AG08395 (cell line): ENCODE measurements around the gene FAM185A.
"Not testable (repeated sequence)": the region's sequence is repeated elsewhere in the genome, so short reads cannot be mapped to it uniquely, and the experiment has no call there.

Source experiments
- DNase-seq: peaks from one replicate; pipeline ENCODE4 v3.0.0; 2012; ENCODE audit warnings: mixed read lengths, low spot score

FAM185A gene

DNA sequence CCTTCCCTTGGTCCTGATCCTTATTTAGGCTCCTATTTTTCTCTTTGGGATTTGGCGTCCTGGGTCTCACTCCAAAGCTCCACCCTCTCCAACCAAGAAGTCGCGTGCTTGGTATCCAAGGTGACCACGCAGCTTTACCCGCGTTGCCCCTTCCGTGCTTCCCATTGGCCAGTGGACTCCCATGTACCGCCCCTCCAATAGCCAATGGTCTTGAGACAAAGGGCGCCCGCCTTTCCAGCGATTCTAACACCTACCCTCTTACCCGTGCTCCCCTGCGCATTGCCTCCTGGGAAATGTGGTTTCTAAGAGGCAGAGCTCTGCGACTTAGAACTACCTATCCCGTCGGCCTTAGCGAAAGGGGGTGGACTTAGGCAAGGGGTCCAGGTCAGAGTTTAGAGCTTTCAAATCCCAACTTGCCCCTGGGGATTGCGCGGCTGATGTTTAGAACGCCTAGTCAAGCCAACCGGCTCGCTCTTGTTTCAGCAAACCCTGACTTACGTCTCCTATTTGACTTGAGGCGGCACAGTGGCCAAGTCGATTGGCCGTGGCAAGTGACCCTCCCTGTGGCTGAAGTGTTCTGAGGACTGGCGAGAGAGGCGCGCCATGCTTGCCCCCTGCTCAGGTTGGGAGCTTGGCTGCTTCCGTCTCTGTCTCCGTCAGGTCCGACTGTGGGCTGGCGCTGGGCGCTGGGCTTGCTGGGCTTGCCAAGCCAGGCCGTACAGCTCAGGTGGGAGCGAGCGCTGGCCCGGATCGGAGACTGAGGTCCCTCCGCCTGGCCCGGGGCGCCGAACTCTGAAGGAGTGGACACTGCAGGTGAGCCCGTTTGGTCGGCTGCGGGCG, at the start of gene FAM185A:
Gene FAM185A, plus strand, starts transcription at position 395 of the 840 bp plus-strand sequence. Its CDS starts 209 bp downstream, at position 604.
- peak; percentile 96 for DNase-seq

DNA sequence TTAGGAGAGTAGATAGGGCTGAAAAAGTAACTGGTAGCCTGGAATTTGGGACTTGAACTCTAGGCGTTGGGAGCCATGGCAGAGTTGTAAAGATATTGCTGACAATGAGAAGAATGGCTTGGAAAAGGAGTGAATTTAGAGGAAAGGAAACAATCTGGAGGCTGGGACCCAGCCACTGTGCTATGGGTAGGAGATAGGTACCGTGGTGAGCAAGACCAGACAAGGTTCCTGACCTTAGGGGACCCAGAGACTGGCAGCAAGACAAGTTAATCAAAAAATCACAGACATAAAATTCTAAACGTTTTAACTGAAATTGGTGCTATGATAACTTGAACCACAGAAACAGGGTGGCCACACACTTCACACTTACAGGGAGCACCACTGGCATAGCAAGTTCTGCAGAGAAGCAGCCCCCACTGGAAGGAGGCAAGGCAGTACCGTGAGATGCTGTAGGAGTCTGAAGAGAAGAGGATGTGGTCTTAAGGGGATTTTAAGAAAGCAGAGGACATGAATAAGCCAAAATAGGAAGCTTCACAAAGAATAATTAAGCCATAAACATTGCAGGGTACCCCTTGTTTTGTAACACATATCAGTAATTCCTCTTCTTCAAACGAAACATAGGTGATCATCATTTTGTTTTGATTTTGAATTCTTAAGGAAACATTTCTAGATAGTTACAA, 35.6 kb upstream of the FAM185A start:
- DNase-seq = not testable (repeated sequence)

DNA sequence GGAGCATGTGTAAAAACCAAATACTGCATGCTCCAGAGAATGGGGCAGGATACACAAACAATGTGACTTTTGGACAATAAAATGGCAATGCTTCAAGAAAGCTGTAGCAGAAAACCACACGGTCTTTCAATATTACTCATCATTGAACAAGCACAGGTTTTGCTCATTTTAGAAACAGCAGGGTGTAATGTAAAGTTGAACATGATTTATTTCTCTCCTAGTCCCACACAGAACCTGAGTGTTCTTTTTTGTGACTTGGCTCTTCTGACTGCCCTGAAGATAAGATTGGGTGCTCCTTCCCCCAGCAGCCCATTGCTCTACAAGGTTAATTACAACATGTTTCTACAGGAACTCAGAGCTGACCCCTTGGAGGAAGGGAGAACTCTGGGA, 35.1 kb upstream of the FAM185A start:
- not testable (repeated sequence) for DNase-seq

DNA sequence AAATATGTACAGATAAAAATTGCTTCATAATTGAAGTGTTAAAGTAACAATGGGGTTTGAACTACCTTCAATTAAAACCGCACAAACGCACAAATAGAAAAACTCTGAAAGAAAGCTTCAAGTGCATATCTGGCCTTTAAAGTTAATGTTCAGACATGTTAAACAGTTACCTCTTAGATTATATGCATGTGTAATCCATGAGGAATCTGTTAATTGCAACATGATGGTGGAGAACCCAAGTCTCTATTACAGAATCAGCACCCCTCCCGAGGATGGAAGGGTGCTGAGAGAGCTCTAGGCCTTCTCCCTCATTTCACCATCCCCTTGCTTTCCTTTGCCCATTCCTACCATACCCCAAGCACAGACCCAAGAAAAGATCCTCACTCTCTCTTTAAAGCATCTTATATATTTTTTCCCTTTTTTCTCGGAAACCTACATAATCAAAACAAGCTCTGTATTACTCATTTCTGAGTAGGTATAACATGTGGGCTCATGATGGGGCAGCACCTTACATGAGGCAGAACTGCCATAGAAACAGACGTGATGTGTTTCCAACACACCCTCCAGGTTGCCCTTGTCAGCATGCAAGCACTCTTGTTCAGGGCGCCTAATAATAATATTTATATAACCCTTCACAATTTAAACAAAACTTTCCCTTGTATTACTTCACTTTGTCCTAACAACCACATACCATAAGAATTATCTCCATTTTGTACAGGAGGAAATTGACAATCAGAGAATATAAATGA, 33.9 kb upstream of the FAM185A start:
- DNase-seq = not testable (repeated sequence)

DNA sequence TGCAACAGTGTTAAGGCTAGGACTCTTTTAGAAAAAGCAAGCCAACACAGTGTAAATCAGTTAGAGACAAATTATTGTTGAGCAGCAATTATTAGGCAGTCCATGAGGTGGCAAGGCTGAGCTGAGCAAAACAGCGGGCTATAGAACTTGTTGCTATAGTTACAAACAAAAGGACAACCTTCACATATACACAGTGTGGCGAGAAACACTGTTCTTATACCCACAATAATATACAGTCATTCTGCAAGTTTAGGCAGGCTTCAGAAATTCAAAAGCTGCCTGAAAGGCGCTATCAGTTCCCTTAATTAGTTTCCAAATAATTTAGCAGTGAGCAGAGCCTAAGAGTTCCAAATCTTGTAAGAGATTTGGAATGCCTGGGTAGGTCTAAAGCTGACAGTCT, 33.1 kb upstream of the FAM185A start:
- DNase-seq = not testable (repeated sequence)

DNA sequence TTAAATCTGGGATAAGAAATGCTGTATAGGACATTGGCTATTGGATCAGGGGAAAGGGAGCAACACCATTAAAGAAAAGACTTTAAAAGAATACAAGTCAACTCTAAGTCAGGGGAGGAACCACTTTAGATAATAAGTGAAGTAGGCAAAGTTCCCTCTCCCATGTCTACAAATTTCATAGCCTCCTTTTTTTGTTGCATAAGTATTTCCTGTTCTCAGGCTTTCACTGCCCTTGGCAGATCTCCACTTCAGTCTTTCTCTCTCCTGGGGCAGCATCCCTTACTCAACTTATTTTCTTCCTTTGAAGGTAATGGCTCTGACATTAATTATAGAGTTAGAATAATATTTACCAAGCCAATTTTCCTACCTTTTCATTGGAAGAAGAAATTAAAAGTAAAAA, 30.3 kb upstream of the FAM185A start:
- DNase-seq = not testable (repeated sequence)

DNA sequence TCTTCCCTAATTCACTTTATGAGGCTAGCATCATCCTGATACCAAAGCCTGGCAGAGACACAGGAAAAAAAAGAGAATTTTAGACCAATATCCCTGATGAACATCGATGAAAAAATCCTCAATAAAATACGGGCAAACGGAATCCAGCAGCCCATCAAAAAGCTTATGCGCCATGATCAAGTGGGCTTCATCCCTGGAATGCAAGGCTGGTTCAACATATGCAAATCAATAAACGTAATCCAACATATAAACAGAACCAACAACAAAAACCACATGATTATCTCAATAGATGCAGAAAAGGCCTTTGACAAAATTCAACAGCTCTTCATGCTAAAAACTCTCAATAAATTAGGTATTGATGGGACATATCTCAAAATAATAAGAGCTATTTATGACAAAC, 22.6 kb upstream of the FAM185A start:
- not testable (repeated sequence) for DNase-seq

DNA sequence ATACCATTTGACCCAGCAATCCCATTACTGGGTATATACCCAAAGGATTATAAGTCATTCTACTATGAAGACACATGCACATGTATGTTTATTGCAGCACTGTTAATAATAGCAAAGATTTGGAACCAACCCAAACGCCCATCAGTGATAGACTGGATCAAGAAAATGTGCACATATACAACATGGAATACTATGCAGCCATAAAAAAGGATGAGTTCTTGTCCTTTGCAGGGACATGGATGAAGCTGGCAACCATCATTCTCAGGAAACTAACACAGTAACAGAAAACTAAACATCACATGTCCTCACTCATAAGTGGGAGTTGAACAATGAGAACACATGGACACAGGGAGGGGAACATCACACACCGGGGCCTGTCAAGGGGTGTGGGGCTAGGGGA, 19.1 kb upstream of the FAM185A start:
- not testable (repeated sequence) for DNase-seq

DNA sequence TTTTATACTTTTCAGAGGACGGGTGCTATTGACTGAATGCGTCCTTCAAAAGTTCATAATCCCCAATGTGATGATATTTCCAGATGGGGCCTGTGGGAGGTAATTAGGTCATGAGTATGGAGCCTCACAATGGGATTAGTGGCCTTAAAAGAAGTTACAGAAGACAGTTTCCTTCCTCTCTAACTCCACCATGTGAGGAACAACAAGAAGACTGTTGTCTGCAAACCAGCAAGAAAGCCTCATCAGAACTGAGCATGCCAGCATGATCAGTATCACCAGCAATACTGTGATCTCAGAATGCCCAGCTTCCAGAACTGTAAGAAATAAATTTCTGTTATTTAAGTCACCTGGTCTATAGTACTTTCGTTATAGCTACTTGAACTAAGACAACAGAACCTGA, 18.4 kb upstream of the FAM185A start:
- not testable (repeated sequence) for DNase-seq

DNA sequence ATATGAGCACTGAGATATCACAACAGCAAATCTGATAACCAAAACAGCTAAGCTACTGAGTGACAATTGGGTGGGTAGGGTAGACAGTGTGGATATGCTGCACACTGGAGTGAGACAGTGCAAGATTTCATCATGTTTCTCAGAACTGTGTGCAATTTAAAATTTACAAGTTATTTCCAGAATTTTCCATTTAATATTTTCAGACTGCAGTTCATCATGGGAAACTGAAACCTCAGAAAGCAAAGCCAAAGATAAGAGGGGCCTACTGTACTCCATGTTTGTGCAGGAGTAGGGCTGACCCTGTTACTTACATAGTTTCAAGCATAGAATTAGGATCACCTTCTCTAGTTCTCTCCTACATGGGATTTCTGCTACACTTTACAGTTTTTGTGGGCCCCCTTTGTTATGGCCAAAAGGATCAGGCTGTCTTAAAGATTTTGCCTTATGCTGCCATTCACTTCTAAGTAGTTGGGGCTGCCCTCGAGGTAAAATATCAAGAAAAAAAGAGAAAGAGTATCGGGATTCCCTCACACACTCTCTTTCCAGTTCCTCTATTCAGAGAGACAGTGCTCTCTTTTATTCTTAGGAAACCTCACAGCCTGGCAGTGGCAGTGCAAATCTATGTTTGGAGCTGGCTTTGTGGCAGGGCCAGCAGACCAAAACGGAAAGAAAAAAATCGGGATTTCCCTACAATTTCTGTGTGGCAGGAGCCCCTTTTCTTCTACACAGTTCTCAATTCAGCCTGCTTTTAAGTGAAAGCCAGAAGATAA, 6.6 kb upstream of the FAM185A start:
- not testable (repeated sequence) for DNase-seq

DNA sequence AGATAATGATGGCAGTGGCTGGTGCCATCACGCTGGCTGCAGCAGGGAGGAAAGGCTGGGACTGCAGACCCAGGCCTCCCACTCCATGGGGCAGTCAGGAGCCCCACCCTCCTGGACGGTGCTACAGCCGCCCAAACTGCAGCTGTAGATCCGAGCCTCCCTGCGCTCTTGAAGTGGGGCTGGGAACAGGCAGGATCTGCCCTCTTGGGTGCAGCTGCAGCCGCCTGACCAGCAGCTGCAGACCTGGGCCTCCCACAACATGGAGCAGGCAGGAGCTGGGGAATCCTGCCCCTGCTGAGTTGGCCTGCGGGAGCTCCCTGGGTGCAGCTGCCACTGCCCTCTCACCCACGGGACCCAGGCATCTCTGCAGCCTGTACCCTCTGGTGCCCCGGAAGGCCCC, 4.9 kb upstream of the FAM185A start:
- DNase-seq = not testable (repeated sequence)

DNA sequence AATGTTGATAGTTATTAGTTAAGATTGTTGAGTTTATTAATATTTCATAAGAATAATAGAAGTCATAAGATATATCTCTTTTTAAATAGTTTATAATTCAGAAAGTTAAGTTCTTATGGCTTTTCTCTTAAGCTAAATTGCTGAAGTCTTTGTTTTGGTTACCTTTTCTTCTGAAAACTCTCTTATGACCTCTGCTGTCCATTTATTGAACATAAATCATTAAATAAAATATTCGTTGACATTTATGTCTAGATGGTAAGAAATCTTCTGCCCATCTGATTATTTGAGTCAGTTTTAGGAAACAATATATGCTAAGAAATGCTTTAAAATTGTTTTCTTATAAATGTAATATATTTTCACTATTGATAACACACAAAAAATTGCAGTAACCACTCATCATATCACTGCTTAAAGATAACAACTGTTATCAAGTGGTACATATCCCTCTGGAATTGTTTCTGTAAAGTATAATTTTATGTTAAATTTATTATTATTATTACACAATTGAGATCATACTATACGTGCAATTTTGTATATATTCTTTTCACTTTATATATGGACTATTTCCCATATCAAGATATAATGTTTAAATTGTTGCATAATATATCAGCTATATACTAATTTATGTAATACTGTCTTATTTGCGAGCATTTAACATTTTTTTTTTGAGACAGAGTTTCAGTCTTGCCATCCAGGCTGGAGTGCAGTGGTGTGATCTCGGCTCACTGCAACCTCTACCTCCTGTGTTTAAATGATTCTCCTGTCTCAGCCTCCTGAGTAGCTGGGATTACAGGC, 3.1 kb upstream of the FAM185A start:
- DNase-seq = not testable (repeated sequence)

DNA sequence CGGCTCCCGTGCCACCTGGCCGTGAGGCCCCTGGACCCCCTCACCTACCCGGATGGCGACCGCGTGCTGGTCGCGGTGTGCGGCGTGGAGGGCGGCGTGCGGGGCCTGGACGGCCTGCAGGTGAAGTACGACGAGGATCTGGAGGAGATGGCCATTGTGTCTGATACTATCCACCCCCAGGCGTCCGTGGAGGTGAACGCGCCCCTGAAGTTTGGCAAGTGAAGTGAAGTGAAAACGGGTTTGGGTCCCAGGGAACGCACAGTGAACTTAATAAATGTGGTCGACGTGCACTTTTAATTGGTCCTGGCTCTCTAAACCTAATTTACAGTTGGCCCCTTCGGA, 617 bp downstream of the FAM185A start:
- not testable (repeated sequence) for DNase-seq

DNA sequence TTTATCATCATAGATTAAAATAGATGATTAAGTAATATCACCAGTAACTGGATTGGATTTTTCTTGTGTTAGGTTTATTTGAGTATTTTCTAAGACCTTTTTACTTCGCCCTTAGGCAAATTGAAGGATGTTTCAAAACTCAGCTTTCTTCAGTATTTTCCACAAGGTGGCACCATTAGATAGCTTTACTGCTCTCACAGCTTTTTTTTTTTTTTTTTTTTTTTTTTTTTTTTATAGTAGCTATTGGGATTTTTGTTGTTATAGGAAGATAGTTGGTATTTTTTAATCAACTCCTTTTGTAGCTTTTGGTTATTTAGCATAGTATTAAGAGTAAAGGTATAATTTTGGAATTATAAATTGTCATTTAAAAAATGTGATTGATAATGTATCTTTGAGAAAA, 9.4 kb downstream of the FAM185A start:
- not testable (repeated sequence) for DNase-seq

DNA sequence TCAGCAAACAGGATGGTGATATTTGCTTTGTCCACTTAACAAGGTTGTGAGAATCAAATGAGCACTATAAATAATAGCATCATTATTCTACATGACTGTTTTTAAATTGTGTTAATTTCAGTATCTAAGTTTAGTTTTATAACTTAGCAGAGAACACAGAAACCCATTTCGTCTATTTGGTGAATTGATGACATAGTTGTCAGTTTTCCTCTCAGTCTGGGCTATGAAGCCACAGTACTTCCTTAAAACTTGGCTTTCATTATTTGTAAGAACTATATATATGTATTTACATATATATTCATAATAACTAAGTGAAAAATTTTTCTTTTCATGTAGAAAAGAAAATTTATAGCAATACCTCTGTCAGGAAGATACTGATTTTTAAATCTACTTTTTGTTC, 11.1 kb downstream of the FAM185A start:
- DNase-seq = not testable (repeated sequence)

DNA sequence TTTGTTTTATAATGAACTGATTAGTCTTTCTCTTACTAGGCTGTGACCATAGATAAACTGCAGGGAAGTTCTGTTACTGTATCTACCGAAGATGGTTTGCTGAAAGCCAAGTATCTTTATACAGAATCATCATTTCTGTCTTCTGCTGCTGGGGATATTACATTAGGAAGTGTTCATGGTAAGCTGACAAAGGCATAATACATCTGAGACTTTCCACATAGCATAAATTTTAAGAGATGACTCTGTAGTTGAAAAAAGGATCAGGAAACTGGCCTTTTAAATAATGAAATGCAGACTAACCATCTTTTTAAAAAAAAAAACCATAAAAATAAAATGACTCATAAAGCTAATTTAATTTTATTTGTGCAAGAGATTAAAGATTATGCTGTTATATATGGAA, 12.4 kb downstream of the FAM185A start:
- DNase-seq = not testable (repeated sequence)

DNA sequence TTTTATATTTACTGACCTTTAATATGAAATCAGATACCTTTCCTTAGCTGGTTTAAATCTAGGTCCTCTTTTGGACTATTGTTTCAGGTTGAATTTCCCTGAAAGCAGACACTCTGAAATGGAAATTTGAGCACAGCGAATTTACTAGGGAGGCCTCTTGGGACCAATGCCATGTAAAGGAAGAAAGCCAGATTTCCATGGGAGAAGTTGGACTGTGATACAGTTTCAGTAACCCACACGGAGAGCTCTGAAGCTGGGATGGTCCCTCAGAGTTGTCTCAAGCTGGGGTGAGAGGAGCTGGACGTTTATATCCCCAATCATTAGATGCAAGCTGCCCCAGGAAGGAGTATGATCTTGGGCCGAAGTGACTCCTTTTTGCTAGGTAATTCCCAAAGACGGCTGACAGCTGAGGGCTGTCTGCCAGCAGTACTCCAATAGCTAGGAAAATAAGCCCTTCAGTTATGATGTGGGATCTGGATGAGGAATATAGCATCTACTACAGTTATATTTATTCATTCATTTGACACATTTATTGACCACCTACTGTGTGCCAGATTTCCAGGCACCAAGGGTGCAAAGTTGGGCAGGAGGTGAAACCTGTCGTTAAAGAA, 14.6 kb downstream of the FAM185A start:
- DNase-seq = not testable (repeated sequence)

DNA sequence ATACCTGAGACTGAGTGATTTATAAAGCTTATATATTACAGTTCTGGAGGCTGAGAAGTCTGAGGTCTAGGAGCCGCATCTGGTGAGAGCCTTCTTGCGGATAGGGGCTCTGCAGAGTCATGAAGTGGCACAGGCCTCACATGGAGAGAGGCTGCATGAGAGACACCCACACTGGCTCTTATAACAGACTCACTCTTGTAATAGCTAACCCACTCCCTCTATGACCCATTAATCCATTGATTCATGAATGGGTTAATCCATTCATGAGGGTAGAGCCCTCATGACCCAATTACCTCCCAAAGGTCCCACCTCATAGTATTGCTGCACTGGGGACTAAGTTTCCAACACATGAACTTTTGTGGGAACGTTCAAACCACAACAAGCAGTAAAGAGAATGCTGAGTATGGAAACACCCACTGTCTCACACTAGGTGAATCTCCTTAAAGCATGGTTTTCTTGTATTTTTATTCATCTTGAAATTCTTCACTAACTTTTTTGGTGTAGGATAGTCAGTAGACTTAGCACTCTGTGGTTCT, 20.9 kb downstream of the FAM185A start:
- not testable (repeated sequence) for DNase-seq

DNA sequence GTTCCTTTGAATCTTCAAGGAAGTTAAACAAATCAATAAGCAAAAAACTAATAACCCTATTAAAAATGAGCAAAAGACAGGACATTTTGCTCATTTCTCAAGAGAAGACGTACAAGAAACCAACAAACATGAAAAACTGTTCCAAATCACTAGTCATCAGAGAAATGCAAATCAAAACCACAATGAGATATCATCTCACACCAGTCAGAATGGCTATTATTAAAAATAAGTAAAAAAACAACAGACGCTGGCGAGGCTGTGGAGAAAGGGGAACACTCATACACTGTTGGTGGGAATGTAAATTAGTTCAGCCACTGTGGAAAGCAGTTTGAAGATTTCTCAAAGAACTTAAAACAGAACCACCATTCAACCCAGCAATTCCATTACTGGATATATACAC, 21.7 kb downstream of the FAM185A start:
- DNase-seq = not testable (repeated sequence)

DNA sequence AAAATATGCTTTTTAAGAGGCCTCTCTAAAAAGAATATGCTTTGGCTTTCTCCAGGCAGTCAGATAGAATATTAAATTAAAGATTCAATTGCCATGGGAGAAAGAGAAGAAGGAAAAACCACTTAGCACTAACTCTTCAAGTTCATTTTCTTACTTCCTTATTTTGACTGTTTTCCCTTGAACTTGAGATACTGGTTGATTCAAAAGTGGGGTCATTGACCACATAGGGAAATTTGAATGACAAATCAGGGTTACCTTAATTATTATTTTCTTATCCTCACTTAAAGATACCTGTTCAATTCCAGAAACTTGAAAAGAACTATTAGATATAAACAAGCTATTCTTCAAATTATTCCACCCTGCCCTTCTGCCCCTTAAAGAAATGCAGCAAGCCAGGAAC, 27.4 kb downstream of the FAM185A start:
- not testable (repeated sequence) for DNase-seq
